ENCODE measurements around the gene COL5A3. TPM values are rescaled to one million over a fixed set of nuclear protein-coding genes. Genes with fewer than 3 reads are reported as not detected.

Gene COL5A3
- total and polyA plus RNA-seq, 7 donors: 0.46 to 19.9 (median 7.3) TPM

DNA sequence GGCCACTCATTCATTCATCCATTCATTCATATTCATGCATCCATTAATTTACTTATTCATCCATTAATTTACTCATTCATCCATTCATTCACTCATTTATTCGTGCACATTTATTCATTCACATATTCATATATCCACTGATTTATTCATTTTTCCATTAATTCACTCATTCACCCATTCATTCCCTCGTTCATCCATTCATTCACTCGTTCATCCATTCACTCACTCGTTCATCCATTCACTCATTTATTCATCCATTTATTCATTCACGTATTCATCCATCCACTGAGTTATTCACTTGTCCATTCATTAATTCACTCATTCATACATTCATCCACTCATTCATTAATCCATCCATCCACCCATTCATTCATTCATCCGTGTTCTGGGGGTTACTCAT is 38.2 kb downstream of the COL5A3 start:
- intact Hi-C loops (cut with DNase I): no loop called here
- Histone ChIP-seq H3K4me1 (no peaks in the 10 kb centered on the region), H3K27me3 (peaks cover 0 to 18% (median 0%) of the 10 kb centered on the region in 3 donors), H3K9me3 (no peaks in the 10 kb centered on the region), H3K36me3 (peaks cover 0 to 16% (median 0%) of the 10 kb centered on the region in 4 donors), H3K27ac (no peak overlapping the region), H3K4me3 (no peak overlapping the region)
- WGBS, 2 donors: 85 to 86% methylated on average over 6 of the region's 6 CpGs
- TF ChIP-seq POLR2AphosphoS5 (IDR thresholded peaks at IDR 0.05) (no peak), POLR2A (IDR thresholded peaks at IDR 0.05) (no peak), EP300 (IDR thresholded peaks at IDR 0.05) (no peak)
- TF ChIP-seq, protein P1, sequence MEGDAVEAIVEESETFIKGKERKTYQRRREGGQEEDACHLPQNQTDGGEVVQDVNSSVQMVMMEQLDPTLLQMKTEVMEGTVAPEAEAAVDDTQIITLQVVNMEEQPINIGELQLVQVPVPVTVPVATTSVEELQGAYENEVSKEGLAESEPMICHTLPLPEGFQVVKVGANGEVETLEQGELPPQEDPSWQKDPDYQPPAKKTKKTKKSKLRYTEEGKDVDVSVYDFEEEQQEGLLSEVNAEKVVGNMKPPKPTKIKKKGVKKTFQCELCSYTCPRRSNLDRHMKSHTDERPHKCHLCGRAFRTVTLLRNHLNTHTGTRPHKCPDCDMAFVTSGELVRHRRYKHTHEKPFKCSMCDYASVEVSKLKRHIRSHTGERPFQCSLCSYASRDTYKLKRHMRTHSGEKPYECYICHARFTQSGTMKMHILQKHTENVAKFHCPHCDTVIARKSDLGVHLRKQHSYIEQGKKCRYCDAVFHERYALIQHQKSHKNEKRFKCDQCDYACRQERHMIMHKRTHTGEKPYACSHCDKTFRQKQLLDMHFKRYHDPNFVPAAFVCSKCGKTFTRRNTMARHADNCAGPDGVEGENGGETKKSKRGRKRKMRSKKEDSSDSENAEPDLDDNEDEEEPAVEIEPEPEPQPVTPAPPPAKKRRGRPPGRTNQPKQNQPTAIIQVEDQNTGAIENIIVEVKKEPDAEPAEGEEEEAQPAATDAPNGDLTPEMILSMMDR (IDR thresholded peaks at IDR 0.05): no peak
- no peak for DNase-seq

DNA sequence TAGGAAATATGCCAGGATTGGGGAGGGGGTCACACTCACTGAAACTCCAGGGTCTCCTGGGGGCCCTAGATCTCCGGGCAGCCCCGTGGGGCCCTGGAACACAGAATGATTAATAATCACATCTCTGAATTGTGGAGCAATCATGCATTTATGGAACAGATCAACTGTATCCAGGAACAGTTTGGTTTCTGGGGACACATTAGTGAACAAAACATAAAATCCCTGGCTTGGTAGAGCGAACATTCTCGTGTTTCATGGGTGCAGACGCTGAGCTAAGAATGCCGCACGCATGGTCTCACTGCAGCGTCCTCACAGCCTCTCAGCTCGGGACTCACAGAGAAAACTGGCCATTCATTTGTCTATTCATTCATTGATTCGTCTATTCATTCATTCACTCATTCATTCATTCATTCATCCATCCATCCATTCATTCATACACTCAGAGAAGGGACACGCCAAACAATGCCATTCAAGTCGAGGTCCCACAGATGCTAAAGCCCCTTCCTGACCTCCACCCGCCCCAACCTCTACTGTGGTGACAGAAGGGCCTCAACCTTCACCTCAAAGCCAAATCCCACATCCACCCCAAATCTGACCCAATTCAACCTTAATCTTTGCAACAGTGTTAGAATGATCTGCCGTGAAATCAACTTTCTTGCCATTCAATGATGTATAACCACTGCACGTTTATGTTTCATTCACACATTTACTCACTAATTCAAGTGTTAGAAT is 39.0 kb downstream of the COL5A3 start:
- no peak for DNase-seq
- 72 to 73% methylated on average over 15 of the region's 15 CpGs for WGBS, 2 donors
- intact Hi-C loops (cut with DNase I): no loop called here
- Histone ChIP-seq H3K4me3 (no peak overlapping the region), H3K27me3 (peaks cover 0 to 26% (median 4%) of the 10 kb centered on the region in 3 donors), H3K4me1 (no peaks in the 10 kb centered on the region), H3K27ac (no peak overlapping the region), H3K36me3 (peaks cover 0 to 16% (median 0%) of the 10 kb centered on the region in 4 donors), H3K9me3 (no peaks in the 10 kb centered on the region)
- no peak for TF ChIP-seq POLR2AphosphoS5 (IDR thresholded peaks at IDR 0.05)
- TF ChIP-seq, protein P1 (IDR thresholded peaks at IDR 0.05): no peak
- TF ChIP-seq POLR2A (IDR thresholded peaks at IDR 0.05): no peak
- TF ChIP-seq EP300 (IDR thresholded peaks at IDR 0.05): no peak

DNA sequence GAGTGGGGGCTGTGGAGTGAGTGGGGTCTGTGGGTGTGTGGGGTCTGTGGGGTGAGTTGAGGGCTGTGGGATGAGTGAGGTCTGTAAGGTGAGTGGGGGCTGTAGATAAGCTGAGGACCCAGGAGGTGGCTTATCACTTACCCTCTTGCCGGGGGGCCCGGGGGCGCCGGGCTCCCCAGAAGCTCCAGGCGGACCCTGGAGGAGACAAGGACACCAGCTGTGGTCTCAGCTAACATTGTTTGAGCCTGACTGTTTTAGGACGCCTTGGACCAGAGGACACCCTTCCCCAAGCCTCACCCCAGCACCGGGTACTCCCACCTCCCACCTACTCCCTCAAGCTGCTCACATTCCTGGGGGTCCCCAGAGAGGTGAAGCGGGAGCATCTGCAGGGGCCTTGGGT is 39.8 kb downstream of the COL5A3 start:
- no peak for DNase-seq
- Histone ChIP-seq H3K4me1 (no peaks in the 10 kb centered on the region), H3K27me3 (peaks cover 0 to 34% (median 7%) of the 10 kb centered on the region in 3 donors), H3K4me3 (no peak overlapping the region), H3K36me3 (peaks cover 0 to 16% (median 0%) of the 10 kb centered on the region in 4 donors), H3K9me3 (no peaks in the 10 kb centered on the region), H3K27ac (no peak overlapping the region)
- WGBS, 2 donors: 74 to 79% methylated on average over 8 of the region's 8 CpGs
- intact Hi-C loops (cut with DNase I): no loop called here
- TF ChIP-seq EP300 (IDR thresholded peaks at IDR 0.05) (no peak), POLR2AphosphoS5 (IDR thresholded peaks at IDR 0.05) (no peak), POLR2A (IDR thresholded peaks at IDR 0.05) (no peak)
- TF ChIP-seq, protein P1 (IDR thresholded peaks at IDR 0.05): no peak

DNA sequence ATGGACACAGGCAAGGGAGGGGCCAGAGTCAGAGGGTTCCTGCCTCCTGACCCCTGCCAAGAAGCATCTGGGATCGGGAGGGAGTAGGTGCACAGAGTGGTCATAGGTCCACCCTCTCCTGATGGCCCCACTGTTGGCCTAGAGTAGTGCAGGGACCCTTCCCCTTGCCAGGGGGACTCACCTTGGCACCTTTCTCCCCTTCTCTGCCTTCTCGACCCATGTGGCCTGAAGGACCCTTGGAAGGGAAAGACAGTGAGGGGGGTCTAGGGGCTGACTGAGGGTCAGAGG is 40.7 kb downstream of the COL5A3 start:
- no peak overlapping the region for H3K4me3 ChIP-seq
- no peak for DNase-seq
- intact Hi-C loops (cut with DNase I): no loop called here
- no peaks in the 10 kb centered on the region for H3K4me1 ChIP-seq
- H3K36me3 ChIP-seq: peaks cover 0 to 16% (median 0%) of the 10 kb centered on the region in 4 donors
- H3K9me3 ChIP-seq: no peaks in the 10 kb centered on the region
- TF ChIP-seq POLR2A (IDR thresholded peaks at IDR 0.05) (no peak), POLR2AphosphoS5 (IDR thresholded peaks at IDR 0.05) (no peak), EP300 (IDR thresholded peaks at IDR 0.05) (no peak)
- TF ChIP-seq, protein P1 (IDR thresholded peaks at IDR 0.05): no peak
- H3K27me3 ChIP-seq: peaks cover 0 to 39% (median 7%) of the 10 kb centered on the region in 3 donors
- WGBS, 2 donors: 69 to 77% methylated on average over 2 of the region's 2 CpGs
- H3K27ac ChIP-seq: no peak overlapping the region

Measured in sigmoid colon (tissue), 7 donors.